HG03342 (cell line): Measurements from ENCODE around the gene IL1RAP.

ENCODE experiments used
- ATAC-seq: cut with Tn5 transposase; IDR thresholded peaks from one replicate; pipeline ENCODE4 v1.9.1; 2021; ENCODE audit warnings: mild to moderate bottlenecking, moderate library complexity; ENCODE audit not compliant: unreplicated experiment

IL1RAP gene

GRCh38 chr3:190566043-190566933, 52.4 kb downstream of the IL1RAP start:
- peak; percentile 62 for ATAC-seq

GRCh38 chr3:190568036-190568435, 54.2 kb downstream of the IL1RAP start:
- ATAC-seq = no peak

- no peak for ATAC-seq
Observed at GRCh38 chr3:190574473-190574872, 60.6 kb downstream of the IL1RAP start.

GRCh38 chr3:190575437-190576185, 61.7 kb downstream of the IL1RAP start:
- ATAC-seq = no peak

- no peak for ATAC-seq
Observed at GRCh38 chr3:190577225-190577624, 63.3 kb downstream of the IL1RAP start.

- ATAC-seq = no peak
Observed at GRCh38 chr3:190579514-190580137, 65.7 kb downstream of the IL1RAP start.

GRCh38 chr3:190580417-190580816, 66.5 kb downstream of the IL1RAP start:
- ATAC-seq = no peak

GRCh38 chr3:190581041-190581541, 67.2 kb downstream of the IL1RAP start:
- no peak for ATAC-seq

GRCh38 chr3:190582667-190583066, 68.8 kb downstream of the IL1RAP start:
- no peak for ATAC-seq

- ATAC-seq = peak; percentile 37
Observed at GRCh38 chr3:190585805-190586630, 72.1 kb downstream of the IL1RAP start.

GRCh38 chr3:190586631-190587011, 72.7 kb downstream of the IL1RAP start:
- ATAC-seq = peak; percentile 84

- no peak for ATAC-seq
Observed at GRCh38 chr3:190588570-190588969, 74.7 kb downstream of the IL1RAP start.

GRCh38 chr3:190589326-190589725, 75.4 kb downstream of the IL1RAP start:
- no peak for ATAC-seq

- no peak for ATAC-seq
Observed at GRCh38 chr3:190591080-190591479, 77.2 kb downstream of the IL1RAP start.

- no peak for ATAC-seq
Observed at GRCh38 chr3:190593075-190593474, 79.2 kb downstream of the IL1RAP start.

GRCh38 chr3:190594171-190594570, 80.3 kb downstream of the IL1RAP start:
- no peak for ATAC-seq

GRCh38 chr3:190595179-190595795, 81.4 kb downstream of the IL1RAP start:
- ATAC-seq = no peak

- no peak for ATAC-seq
Observed at GRCh38 chr3:190595807-190596206, 81.9 kb downstream of the IL1RAP start.

- no peak for ATAC-seq
Observed at GRCh38 chr3:190596349-190597285, 82.7 kb downstream of the IL1RAP start.
